Kidney capillary endothelial cell (primary cell): ENCODE results near the gene TAPBPL.
A peak's percentile ranks its signal among the peaks of the same experiment; 100 is the strongest.

Experiments used
- DNase-seq: peaks from one replicate; pipeline ENCODE4 v3.0.0-alpha.2; 2018; ENCODE audit warnings: low spot score

The TAPBPL gene

DNA sequence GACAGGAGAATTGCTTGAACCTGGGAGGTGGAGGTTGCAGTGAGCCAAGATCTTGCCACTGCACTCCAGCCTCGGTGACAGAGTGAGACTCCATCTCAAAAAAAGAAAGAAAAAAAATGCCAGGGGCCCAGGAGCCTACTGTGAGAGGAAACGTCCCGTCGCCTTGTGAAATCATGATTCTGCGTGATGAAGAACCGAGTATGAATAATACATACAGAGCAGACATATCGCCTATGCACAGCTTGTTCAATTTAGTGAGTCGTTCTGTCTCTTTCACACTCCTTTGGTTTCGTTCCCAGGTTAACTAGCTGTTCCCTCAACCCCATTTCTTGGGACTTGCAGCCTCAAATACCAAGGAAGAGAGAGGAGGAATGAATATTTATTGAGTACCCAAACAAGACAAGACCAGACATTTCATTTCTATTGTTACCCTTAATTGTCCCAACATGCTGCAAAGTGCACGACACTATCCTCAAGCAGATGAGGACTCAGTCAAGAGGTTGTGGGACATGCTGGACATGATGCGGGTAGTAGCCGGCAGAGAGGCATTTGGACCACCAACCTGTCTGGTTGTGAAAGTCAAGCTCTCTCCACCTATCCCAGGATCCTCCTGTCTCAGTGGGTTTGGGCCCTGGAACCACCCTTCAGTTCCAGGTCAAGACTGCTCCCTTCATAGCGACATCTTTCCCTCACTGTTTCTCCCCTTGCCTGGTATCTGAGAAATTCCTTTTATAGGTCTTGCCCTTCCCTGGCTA, 15.7 kb upstream of the TAPBPL start:
- DNase-seq: no peak

DNA sequence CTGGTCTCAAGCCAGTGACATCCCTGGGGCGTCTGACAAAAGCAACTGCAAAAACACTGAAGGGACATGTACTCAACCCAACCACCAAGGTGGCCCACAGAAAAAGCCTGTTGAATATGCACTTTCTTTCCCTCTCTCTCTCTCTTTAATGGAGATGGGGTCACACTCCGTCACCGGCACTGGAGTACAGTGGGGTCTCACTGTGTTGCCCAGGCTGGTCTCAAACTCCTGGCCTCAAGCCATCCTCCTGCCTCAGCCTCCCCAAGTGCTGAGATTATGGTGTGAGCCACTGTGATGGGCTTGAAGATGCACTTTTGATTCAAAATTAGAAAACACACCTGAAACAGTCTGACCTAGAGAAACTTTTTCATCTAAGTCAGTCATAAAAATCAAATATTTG, 14.3 kb upstream of the TAPBPL start:
- DNase-seq: no peak

DNA sequence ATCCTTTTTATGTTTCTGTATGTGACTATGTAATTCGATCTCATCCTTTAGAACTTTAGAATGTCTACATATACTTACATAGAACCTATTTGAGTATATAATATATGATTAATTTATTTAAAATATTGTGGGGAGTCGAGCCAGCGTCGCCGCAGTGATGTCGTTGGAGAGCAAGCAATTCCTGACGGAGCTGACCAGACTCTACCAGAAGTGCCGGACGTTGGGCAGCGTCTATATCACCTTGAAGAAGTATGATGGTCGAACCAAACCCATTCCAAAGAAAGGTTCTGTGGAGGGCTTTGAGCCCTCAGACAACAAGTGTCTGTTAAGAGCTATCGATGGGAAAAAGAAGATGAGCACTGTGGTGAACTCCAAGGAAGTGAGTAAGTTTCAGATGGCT, 13.5 kb upstream of the TAPBPL start:
- DNase-seq: no peak

DNA sequence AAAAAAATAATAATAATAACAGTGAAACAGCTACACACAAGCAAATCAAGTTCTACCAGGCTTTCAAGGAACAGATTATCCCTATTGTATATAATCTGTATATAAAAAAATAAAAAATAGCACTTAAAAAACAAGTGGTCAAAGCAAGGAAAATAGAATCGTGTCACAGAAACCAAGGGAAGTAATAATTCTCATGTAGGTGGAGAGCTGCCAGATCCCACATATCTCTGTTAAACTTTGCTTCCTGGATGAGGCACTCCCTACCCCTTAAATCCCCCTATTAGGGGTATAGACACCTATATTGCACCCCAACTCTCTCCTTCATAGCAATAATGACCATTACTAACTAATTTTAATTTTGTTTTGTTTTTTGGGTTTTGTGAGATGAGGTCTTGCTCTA, 11.5 kb upstream of the TAPBPL start:
- DNase-seq: no peak

DNA sequence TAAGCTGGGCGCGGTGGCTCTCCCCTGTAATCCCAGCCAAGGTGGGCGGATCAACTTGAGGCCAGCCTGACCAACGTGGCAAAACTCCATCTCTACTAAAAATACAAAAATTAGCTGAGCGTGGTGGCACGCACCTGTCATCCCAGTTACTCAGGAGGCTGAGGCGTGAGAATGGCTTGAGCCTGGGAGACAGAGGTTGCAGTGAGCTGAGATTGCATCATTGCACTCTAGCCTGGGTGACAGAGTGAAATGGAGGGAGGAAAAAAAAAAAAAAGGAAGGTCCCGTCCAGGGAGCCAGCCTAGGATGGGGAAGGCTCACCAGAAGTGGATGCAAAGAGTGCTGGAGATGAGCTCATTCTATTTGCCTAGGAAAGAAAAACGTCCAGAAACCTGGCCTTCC, 9.0 kb upstream of the TAPBPL start:
- no peak for DNase-seq

DNA sequence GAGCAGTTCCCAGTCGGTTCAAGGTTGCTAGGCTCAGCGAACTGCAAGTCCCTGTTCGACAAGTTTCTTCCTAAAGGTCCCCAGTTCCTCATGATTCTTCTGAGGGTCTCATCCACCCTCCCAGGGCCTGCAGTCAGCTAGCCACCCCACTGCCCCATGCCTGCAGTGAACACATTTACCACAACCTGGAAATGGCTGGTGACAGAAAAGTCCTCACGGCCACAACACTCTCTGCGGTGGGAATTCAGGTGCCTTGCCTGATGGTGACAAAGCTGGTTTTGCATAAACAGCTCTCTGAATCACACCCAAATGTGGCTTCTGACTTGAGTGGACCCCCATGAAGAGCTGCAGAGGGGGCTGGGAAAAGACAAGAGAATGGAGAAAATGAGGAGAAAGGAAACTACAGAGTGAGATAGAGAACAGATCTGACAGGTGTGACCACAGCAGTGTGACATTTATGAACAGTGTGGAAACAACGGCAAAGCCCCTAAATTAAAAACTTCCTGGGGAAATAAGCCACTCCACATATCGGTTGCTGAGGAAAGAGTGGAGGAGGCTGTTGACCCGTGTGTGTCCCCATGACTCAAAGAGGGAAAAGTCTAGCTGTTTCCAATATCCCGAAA, 8.4 kb upstream of the TAPBPL start:
- DNase-seq: no peak

DNA sequence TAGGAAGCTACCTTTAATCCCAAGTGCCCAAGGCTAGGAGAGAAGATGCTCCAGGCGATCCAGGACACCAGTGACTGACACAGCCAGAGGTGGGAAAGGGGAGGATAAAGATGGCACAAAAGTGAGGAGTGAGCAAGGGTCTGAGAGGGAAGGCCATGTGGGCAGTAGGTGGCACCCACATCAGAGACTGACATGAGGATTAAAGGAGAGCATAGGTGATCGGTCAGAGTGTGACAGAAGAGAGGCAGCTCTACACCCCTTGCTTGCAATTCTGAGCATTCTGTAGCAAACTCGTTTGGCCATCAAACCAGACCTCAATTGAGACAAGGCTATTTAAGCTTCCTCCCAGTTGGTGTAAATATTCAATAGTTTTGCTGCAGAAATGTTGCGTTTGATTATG, 7.8 kb upstream of the TAPBPL start:
- DNase-seq: no peak

DNA sequence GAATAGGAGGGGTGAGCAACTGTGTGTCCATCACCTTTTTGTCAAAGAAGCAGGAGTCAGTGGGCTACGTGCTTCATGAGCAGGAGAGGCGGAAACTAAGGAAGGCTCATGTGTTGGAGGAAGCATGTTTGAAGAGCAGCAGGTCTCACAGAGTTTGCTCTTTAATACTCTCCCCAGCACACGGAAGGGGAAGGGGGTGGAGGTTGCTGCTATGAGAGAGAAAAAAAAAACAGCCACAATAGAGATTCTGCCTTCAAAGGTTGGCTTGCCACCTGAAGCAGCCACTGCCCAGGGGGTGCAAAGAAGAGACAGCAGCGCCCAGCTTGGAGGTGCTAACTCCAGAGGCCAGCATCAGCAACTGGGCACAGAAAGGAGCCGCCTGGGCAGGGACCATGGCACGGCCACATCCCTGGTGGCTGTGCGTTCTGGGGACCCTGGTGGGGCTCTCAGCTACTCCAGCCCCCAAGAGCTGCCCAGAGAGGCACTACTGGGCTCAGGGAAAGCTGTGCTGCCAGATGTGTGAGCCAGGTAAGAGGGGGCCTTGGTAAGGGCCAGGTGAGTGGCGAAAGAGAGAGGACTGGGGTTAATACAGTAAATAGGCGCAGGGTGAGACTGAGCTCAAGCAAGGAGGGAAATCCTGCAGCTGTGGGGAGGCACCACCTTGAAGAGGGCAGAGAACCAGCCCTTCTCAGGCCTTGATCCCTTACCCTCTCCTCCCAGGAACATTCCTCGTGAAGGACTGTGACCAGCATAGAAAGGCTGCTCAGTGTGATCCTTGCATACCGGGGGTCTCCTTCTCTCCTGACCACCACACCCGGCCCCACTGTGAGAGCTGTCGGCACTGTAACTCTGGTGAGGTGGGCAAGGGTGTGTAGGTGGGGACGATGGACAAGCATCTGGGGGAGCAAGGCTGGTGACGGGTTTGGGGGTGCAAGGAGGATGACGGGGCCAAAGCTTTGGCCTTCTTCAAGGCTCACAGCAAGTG, 6.8 kb upstream of the TAPBPL start, which contains the start of gene CD27:
Gene CD27 (plus strand): TSS at position 252 of the 985 bp plus-strand sequence. CDS start 141 bp downstream, at position 393.
- no peak for DNase-seq

DNA sequence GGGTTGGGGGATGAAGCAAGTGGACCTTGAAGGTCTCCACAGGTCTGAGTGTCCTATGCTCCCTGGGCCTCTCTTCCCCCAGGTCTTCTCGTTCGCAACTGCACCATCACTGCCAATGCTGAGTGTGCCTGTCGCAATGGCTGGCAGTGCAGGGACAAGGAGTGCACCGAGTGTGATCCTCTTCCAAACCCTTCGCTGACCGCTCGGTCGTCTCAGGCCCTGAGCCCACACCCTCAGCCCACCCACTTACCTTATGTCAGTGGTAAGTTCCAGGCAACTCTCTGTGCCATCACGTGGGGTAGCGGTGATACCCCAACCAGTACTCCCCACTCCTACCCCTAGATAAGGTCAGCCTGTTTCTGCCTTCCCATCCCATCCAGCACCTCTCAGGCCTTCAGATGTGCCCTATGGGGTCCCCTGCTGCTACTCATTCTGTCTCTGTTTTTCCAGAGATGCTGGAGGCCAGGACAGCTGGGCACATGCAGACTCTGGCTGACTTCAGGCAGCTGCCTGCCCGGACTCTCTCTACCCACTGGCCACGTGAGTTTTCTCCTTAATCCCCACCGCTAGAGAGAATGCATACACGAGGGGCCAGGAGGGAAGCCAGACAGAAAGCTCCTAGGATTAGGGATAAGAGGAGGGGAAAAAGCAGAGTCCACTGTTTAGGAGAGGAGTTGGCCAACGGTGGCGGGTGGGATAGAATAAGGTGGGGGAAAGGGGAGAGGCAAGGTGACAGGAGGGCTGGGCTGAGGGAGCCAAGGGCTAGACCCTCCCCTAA, 1.6 kb upstream of the TAPBPL start:
- DNase-seq: no peak

DNA sequence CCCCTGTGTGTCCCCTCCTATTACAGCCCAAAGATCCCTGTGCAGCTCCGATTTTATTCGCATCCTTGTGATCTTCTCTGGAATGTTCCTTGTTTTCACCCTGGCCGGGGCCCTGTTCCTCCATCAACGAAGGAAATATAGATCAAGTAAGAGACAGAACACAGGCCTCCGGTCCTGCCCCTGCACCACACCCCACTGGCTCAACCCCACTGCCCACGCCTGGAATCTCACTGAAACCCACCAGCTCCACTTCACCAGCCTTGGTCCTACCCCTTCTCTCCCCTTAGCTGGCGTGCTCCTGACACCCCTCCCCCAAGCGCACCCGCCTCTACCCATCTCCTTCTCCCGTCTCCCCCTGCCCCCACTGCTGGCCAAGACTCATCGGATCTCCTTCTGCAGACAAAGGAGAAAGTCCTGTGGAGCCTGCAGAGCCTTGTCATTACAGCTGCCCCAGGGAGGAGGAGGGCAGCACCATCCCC, 934 bp upstream of the TAPBPL start:
- DNase-seq: no peak

DNA sequence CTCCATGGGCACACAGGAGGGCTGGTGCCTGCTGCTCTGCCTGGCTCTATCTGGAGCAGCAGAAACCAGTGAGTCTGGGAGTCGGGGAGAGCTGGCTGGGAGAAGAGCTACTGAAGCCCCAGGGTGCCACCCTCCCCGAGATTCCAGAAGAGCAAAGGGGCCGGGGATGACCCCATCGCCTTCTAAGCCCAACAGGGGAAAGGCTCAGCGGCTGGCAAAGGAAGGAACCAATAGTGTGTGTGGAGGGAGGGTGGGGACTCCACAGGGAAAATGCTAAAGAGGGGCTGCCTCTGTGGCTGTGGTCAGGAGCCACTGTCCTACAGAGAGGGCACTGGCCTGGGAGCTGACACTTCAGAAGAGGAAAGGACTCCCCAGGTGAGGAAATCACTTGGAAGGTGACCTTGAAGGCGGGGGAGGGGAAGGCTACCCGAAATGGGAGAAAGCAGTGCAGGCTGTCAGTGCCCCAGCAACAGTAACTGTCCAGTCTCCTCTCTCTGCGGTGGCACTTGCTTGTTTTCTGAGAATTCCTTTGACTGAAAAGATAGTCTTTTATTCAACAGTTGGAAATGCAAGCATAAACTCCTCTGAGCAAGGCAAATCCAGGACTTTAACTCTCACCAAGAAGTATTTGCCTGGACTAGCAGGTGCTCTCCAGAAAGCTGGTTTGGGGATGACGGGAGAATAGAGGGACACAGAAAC, 552 bp downstream of the TAPBPL start:
- no peak for DNase-seq

DNA sequence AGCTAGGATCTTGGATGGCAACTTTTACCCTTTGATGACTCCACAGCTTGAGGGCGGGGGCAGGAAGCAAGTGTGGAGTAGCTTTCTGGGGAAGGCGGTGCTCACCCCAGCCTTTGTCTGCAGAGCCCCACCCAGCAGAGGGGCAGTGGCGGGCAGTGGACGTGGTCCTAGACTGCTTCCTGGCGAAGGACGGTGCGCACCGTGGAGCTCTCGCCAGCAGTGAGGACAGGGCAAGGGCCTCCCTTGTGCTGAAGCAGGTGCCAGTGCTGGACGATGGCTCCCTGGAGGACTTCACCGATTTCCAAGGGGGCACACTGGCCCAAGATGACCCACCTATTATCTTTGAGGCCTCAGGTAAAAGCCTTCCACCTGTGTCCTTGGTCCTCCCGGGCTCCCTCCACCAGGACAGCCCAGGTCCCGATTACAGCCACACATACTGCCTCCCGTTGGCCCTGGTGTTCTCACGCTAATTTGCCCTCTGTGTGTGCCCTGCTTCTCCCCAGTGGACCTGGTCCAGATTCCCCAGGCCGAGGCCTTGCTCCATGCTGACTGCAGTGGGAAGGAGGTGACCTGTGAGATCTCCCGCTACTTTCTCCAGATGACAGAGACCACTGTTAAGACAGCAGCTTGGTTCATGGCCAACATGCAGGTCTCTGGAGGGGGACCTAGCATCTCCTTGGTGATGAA, 1.2 kb downstream of the TAPBPL start:
- peak; percentile 56 for DNase-seq

DNA sequence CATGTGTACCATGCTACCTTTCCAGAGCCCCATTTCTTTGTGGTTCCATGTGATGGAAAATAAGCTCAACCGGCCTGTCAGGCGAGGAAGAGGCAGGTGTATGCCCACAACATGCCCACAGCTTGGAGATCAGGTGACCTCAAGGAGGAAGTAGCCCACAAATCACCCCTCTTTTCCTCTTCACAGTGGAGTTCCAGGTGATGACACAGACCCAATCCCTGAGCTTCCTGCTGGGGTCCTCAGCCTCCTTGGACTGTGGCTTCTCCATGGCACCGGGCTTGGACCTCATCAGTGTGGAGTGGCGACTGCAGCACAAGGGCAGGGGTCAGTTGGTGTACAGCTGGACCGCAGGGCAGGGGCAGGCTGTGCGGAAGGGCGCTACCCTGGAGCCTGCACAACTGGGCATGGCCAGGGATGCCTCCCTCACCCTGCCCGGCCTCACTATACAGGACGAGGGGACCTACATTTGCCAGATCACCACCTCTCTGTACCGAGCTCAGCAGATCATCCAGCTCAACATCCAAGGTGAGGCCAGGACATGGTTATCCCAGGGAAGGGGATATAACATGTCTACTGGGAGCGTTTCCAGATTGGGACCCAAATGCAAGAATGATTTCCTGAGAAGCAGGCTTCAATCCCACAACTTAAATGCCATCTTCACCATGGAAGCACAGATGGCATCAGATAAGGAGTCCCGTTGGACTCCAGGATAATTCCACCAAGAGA, 5.5 kb downstream of the TAPBPL start:
- no peak for DNase-seq

DNA sequence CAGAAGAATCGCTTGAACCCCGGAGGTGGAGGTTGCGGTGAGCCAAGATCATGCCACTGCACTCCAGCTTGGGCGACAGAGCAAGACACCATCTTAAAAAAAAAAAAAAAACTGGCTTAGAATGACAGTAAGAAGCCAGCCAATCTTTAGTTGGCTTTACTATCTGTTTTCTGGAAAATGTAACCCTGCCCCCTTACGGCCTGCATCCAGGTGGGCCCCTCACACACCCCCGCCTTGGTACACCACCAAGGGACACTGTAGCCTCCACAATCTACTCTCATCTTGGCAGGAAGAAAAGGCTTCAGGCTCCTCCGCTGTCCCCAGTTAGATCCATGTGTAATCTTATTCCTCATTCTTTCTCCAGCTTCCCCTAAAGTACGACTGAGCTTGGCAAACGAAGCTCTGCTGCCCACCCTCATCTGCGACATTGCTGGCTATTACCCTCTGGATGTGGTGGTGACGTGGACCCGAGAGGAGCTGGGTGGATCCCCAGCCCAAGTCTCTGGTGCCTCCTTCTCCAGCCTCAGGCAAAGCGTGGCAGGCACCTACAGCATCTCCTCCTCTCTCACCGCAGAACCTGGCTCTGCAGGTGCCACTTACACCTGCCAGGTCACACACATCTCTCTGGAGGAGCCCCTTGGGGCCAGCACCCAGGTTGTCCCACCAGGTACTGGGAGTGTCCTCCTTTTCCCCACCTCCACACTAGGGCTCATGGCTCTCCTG, 6.6 kb downstream of the TAPBPL start:
- DNase-seq: no peak

DNA sequence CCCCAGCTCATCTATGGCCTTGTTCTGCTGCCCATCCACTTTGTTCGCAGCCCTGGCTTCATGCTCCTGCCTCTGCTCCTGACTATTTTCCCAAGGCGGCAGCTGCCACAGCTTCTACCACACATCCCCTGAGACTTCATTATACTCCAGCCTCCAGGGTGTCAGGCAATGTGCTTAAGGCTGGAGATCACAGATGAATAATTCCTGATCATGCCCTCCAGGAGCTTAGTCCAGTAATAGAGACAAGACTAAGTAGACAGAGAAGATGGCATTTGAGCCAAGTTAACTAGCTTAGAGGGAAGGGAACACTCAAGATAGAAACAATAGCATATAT, 7.1 kb downstream of the TAPBPL start:
- DNase-seq: no peak

DNA sequence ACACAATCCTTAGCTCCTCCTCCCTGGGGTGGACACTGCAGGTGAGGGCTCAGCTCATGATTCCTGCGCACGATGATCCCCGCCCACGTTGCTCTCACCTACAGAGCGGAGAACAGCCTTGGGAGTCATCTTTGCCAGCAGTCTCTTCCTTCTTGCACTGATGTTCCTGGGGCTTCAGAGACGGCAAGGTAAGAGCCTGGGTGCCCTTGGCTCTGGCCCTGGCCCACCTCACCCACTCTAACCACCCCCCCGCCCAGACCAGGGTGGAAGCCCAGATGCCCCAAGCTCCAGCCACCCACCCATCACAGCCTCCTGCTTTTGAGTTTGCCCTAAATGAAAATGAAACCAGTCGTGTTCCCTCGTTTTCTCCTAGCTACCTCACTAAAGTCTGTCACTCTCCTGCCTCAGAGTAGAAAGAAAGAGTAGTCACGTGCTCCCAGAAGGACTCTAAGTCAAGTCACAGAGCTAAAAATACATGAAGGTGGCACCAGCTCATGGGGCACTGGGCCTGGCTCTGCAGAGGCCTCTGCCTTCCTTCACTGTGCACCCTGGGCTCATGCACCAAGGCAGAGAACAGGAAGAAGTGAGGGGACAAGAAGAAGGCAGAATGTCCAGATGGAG, 9.0 kb downstream of the TAPBPL start:
- DNase-seq: no peak

DNA sequence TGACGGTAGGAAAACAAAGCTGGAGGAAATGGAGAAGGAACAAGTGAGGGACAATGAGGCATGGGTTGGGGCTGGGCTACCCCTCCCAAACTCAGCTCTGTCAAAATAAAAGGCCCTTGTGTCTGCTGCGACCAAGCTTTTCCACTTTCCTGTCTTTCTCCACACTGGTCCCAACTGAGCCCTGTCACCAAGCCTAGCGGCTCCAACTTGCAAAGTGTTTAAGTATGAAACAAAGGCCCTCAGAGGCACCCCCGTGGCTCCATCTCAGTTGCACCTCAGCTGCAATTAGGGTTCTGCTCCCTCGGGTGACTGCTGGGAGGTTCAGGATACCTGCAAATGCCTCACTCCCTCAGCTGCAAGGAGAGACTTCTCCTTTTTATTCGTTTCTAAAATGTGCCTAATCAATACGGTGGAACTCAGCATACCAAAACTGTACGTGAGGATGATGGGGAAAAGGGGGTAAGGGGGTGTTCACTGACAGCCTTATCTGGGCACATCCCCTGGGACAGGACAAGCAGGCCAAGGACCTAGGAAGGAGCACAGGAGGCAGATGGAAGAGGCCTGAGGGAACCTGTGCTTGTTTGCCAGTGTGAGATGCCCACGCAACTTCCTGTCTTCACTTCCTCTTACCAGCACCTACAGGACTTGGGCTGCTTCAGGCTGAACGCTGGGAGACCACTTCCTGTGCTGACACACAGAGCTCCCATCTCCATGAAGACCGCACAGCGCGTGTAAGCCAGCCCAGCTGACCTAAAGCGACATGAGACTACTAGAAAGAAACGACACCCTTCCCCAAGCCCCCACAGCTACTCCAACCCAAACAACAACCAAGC, 9.8 kb downstream of the TAPBPL start:
- peak; percentile 71 for DNase-seq
